ENCODE measurements around the gene MRPL20.

Gene MRPL20

GRCh38 chr1:1426496-1427105 lies 19.5 kb upstream of the MRPL20 start:
- Histone ChIP-seq H3K4me3 (ENCODE audit: low read length in 2 of 2) (no peak overlapping the region), H3K27ac (ENCODE audit: low read depth in 2 of 2, low read length in 2 of 2) (no peak overlapping the region), H3K9ac (ENCODE audit: low read depth in 1 of 2, low read length in 2 of 2) (no peak overlapping the region), H3K4me1 (ENCODE audit: control insufficient read depth in 2 of 2, insufficient read depth in 2 of 2, low read length in 2 of 2) (peaks cover 4 to 7% of the 10 kb centered on the region in 2 donors), H3K27me3 (ENCODE audit: control insufficient read depth in 2 of 2, insufficient read depth in 2 of 2, low read length in 2 of 2) (peaks cover 2 to 3% of the 10 kb centered on the region in 2 donors), H3K36me3 (ENCODE audit: control insufficient read depth in 2 of 2, insufficient read depth in 2 of 2, low read length in 2 of 2) (no peaks in the 10 kb centered on the region), H3K9me3 (ENCODE audit: control insufficient read depth in 2 of 2, low read length in 2 of 2) (no peaks in the 10 kb centered on the region)

GRCh38 chr1:1425753-1426495 lies 18.8 kb upstream of the MRPL20 start:
- Histone ChIP-seq H3K9ac (ENCODE audit: low read depth in 1 of 2, low read length in 2 of 2) (no peak overlapping the region), H3K4me1 (ENCODE audit: control insufficient read depth in 2 of 2, insufficient read depth in 2 of 2, low read length in 2 of 2) (peaks cover 2 to 4% of the 10 kb centered on the region in 2 donors), H3K9me3 (ENCODE audit: control insufficient read depth in 2 of 2, low read length in 2 of 2) (no peaks in the 10 kb centered on the region), H3K4me3 (ENCODE audit: low read length in 2 of 2) (no peak overlapping the region), H3K36me3 (ENCODE audit: control insufficient read depth in 2 of 2, insufficient read depth in 2 of 2, low read length in 2 of 2) (no peaks in the 10 kb centered on the region), H3K27ac (ENCODE audit: low read depth in 2 of 2, low read length in 2 of 2) (no peak overlapping the region), H3K27me3 (ENCODE audit: control insufficient read depth in 2 of 2, insufficient read depth in 2 of 2, low read length in 2 of 2) (peaks cover 2 to 3% of the 10 kb centered on the region in 2 donors)

GRCh38 chr1:1425426-1425752 lies 18.3 kb upstream of the MRPL20 start:
- Histone ChIP-seq H3K36me3 (ENCODE audit: control insufficient read depth in 2 of 2, insufficient read depth in 2 of 2, low read length in 2 of 2) (no peaks in the 10 kb centered on the region), H3K4me1 (ENCODE audit: control insufficient read depth in 2 of 2, insufficient read depth in 2 of 2, low read length in 2 of 2) (peaks cover 0 to 4% of the 10 kb centered on the region in 2 donors), H3K4me3 (ENCODE audit: low read length in 2 of 2) (no peak overlapping the region), H3K27ac (ENCODE audit: low read depth in 2 of 2, low read length in 2 of 2) (no peak overlapping the region), H3K27me3 (ENCODE audit: control insufficient read depth in 2 of 2, insufficient read depth in 2 of 2, low read length in 2 of 2) (peaks cover 2 to 6% of the 10 kb centered on the region in 2 donors), H3K9ac (ENCODE audit: low read depth in 1 of 2, low read length in 2 of 2) (no peak overlapping the region), H3K9me3 (ENCODE audit: control insufficient read depth in 2 of 2, low read length in 2 of 2) (no peaks in the 10 kb centered on the region)

- Histone ChIP-seq H3K9ac (ENCODE audit: low read depth in 1 of 2, low read length in 2 of 2) (no peak overlapping the region), H3K9me3 (ENCODE audit: control insufficient read depth in 2 of 2, low read length in 2 of 2) (no peaks in the 10 kb centered on the region), H3K4me1 (ENCODE audit: control insufficient read depth in 2 of 2, insufficient read depth in 2 of 2, low read length in 2 of 2) (peaks cover 0 to 1% of the 10 kb centered on the region in 2 donors), H3K36me3 (ENCODE audit: control insufficient read depth in 2 of 2, insufficient read depth in 2 of 2, low read length in 2 of 2) (no peaks in the 10 kb centered on the region), H3K4me3 (ENCODE audit: low read length in 2 of 2) (no peak overlapping the region), H3K27me3 (ENCODE audit: control insufficient read depth in 2 of 2, insufficient read depth in 2 of 2, low read length in 2 of 2) (peaks cover 2 to 6% of the 10 kb centered on the region in 2 donors), H3K27ac (ENCODE audit: low read depth in 2 of 2, low read length in 2 of 2) (no peak overlapping the region)
Observed at GRCh38 chr1:1424707-1425106, 17.6 kb upstream of the MRPL20 start.

GRCh38 chr1:1423245-1423597 lies 16.1 kb upstream of the MRPL20 start:
- Histone ChIP-seq H3K36me3 (ENCODE audit: control insufficient read depth in 2 of 2, insufficient read depth in 2 of 2, low read length in 2 of 2) (no peaks in the 10 kb centered on the region), H3K4me1 (ENCODE audit: control insufficient read depth in 2 of 2, insufficient read depth in 2 of 2, low read length in 2 of 2) (peaks cover 0 to 3% of the 10 kb centered on the region in 2 donors), H3K4me3 (ENCODE audit: low read length in 2 of 2) (no peak overlapping the region), H3K27me3 (ENCODE audit: control insufficient read depth in 2 of 2, insufficient read depth in 2 of 2, low read length in 2 of 2) (peaks cover 0 to 5% of the 10 kb centered on the region in 2 donors), H3K27ac (ENCODE audit: low read depth in 2 of 2, low read length in 2 of 2) (no peak overlapping the region), H3K9me3 (ENCODE audit: control insufficient read depth in 2 of 2, low read length in 2 of 2) (no peaks in the 10 kb centered on the region), H3K9ac (ENCODE audit: low read depth in 1 of 2, low read length in 2 of 2) (no peak overlapping the region)

- Histone ChIP-seq H3K4me1 (ENCODE audit: control insufficient read depth in 2 of 2, insufficient read depth in 2 of 2, low read length in 2 of 2) (peaks cover 0 to 3% of the 10 kb centered on the region in 2 donors), H3K9me3 (ENCODE audit: control insufficient read depth in 2 of 2, low read length in 2 of 2) (no peaks in the 10 kb centered on the region), H3K36me3 (ENCODE audit: control insufficient read depth in 2 of 2, insufficient read depth in 2 of 2, low read length in 2 of 2) (no peaks in the 10 kb centered on the region), H3K27ac (ENCODE audit: low read depth in 2 of 2, low read length in 2 of 2) (no peak overlapping the region), H3K4me3 (ENCODE audit: low read length in 2 of 2) (no peak overlapping the region), H3K9ac (ENCODE audit: low read depth in 1 of 2, low read length in 2 of 2) (no peak overlapping the region), H3K27me3 (ENCODE audit: control insufficient read depth in 2 of 2, insufficient read depth in 2 of 2, low read length in 2 of 2) (peaks cover 0 to 3% of the 10 kb centered on the region in 2 donors)
Observed at GRCh38 chr1:1422465-1423244, 15.6 kb upstream of the MRPL20 start.

GRCh38 chr1:1421907-1422464 lies 14.9 kb upstream of the MRPL20 start:
- H3K27me3 ChIP-seq (ENCODE audit: control insufficient read depth in 2 of 2, insufficient read depth in 2 of 2, low read length in 2 of 2): peaks cover 0 to 3% of the 10 kb centered on the region in 2 donors
- H3K27ac ChIP-seq (ENCODE audit: low read depth in 2 of 2, low read length in 2 of 2): no peak overlapping the region
- no peak overlapping the region for H3K9ac ChIP-seq (ENCODE audit: low read depth in 1 of 2, low read length in 2 of 2)
- no peaks in the 10 kb centered on the region for H3K9me3 ChIP-seq (ENCODE audit: control insufficient read depth in 2 of 2, low read length in 2 of 2)
- H3K4me3 ChIP-seq (ENCODE audit: low read length in 2 of 2): no peak overlapping the region
- no peaks in the 10 kb centered on the region for H3K36me3 ChIP-seq (ENCODE audit: control insufficient read depth in 2 of 2, insufficient read depth in 2 of 2, low read length in 2 of 2)
- peaks cover 0 to 3% of the 10 kb centered on the region in 2 donors for H3K4me1 ChIP-seq (ENCODE audit: control insufficient read depth in 2 of 2, insufficient read depth in 2 of 2, low read length in 2 of 2)

- Histone ChIP-seq H3K4me1 (ENCODE audit: control insufficient read depth in 2 of 2, insufficient read depth in 2 of 2, low read length in 2 of 2) (peaks cover 0 to 3% of the 10 kb centered on the region in 2 donors), H3K9ac (ENCODE audit: low read depth in 1 of 2, low read length in 2 of 2) (no peak within 1 kb of the TSS), H3K27me3 (ENCODE audit: control insufficient read depth in 2 of 2, insufficient read depth in 2 of 2, low read length in 2 of 2) (peaks cover 0 to 3% of the 10 kb centered on the region in 2 donors), H3K9me3 (ENCODE audit: control insufficient read depth in 2 of 2, low read length in 2 of 2) (no peaks in the 10 kb centered on the region), H3K4me3 (ENCODE audit: low read length in 2 of 2) (no peak within 1 kb of the TSS), H3K36me3 (ENCODE audit: control insufficient read depth in 2 of 2, insufficient read depth in 2 of 2, low read length in 2 of 2) (no peaks in the 10 kb centered on the region), H3K27ac (ENCODE audit: low read depth in 2 of 2, low read length in 2 of 2) (no peak within 1 kb of the TSS)
Observed at GRCh38 chr1:1421147-1421906, 14.2 kb upstream of the MRPL20 start, which contains the start of gene ANKRD65. Gene ANKRD65 (minus strand): TSS chr1:1421276. CDS start chr1:1421005, 271 bp downstream.

- Histone ChIP-seq H3K27ac (ENCODE audit: low read depth in 2 of 2, low read length in 2 of 2) (no peak overlapping the region), H3K4me1 (ENCODE audit: control insufficient read depth in 2 of 2, insufficient read depth in 2 of 2, low read length in 2 of 2) (peaks cover 0 to 3% of the 10 kb centered on the region in 2 donors), H3K27me3 (ENCODE audit: control insufficient read depth in 2 of 2, insufficient read depth in 2 of 2, low read length in 2 of 2) (peaks cover 0 to 3% of the 10 kb centered on the region in 2 donors), H3K36me3 (ENCODE audit: control insufficient read depth in 2 of 2, insufficient read depth in 2 of 2, low read length in 2 of 2) (no peaks in the 10 kb centered on the region), H3K9ac (ENCODE audit: low read depth in 1 of 2, low read length in 2 of 2) (no peak overlapping the region), H3K9me3 (ENCODE audit: control insufficient read depth in 2 of 2, low read length in 2 of 2) (no peaks in the 10 kb centered on the region), H3K4me3 (ENCODE audit: low read length in 2 of 2) (no peak overlapping the region)
Observed at GRCh38 chr1:1420654-1421141, 13.6 kb upstream of the MRPL20 start.

All from mucosa of rectum (tissue), 2 donors.